Sigmoid colon (tissue), 7 donors: Measurements from ENCODE around the gene RPH3AL. TPM values are rescaled to one million over a fixed set of nuclear protein-coding genes. Genes with fewer than 3 reads are reported as not detected.

Source experiments
- DNase-seq: peaks from one replicate; pipeline ENCODE4 v3.0.0-alpha.2; 2019
- H3K27ac ChIP-seq, 4 donors: fragments of 200-600 bp; sonication (generic); one replicate each; pipeline ENCODE4 v1.5.1; 2016 to 2019; ENCODE audit warnings: mild to moderate bottlenecking in 1 of 4
- H3K27me3 ChIP-seq, 3 donors: fragments of 200-600 bp; sonication (generic); one replicate each; pipeline ENCODE4 v1.5.1; 2019; ENCODE audit warnings: mild to moderate bottlenecking in 1 of 3
- H3K36me3 ChIP-seq, 4 donors: fragments of 200-600 bp; sonication (generic); one replicate each; pipeline ENCODE4 v1.5.1; 2016 to 2019
- H3K4me1 ChIP-seq, 4 donors: fragments of 200-600 bp; sonication (generic); one replicate each; pipeline ENCODE4 v1.5.1; 2017 to 2019
- H3K4me3 ChIP-seq, 4 donors: fragments of 200-600 bp; sonication (generic); one replicate each; pipeline ENCODE4 v1.5.1; 2017 to 2019; ENCODE audit warnings: mild to moderate bottlenecking in 2 of 4, moderate library complexity in 1 of 4
- H3K9me3 ChIP-seq, 4 donors: fragments of 200-600 bp in 3 of 4; sonication (generic) in 3 of 4; one replicate each; pipeline versions ENCODE4 v1.5.1 to v1.6.1; 2013 to 2019
- EP300 ChIP-seq, 4 donors: sonication (generic); formaldehyde crosslinking; IDR thresholded peaks; one replicate each; pipeline ENCODE4 v1.6.1; 2017; ENCODE audit warnings: antibody characterized with exemption in 4 of 4
- POLR2A ChIP-seq, 2 donors: fragments of 450-650 bp; IDR thresholded peaks; one replicate each; pipeline ENCODE4 v1.6.1; 2016; ENCODE audit warnings: antibody characterized with exemption in 2 of 2, mild to moderate bottlenecking in 2 of 2, moderate library complexity in 2 of 2
- POLR2AphosphoS5 ChIP-seq, 4 donors: sonication (generic); formaldehyde crosslinking; IDR thresholded peaks; one replicate each; pipeline ENCODE4 v1.6.1; 2017; ENCODE audit warnings: antibody characterized with exemption in 4 of 4
- WGBS, 2 donors: extraction: QIAGEN DNeasy Blood & Tissue Kit; methylation state at CpG; one replicate each; pipeline ENCODE4 v1.1.7; 2013; 5-methylcytosine and 5-hydroxymethylcytosine counted together
- intact Hi-C: fragments of 100-400 bp; cut with DNase I; formaldehyde crosslinking; loops from one replicate; pipeline ENCODE4 v1.15.1; 2023
- polyA plus RNA-seq, 3 donors: library from polyadenylated mRNA; stranded (reverse); fragments of 200-250 nt; gene quantifications; one replicate each; pipeline ENCODE4 v1.2.3, GENCODE V29; 2013
- total RNA-seq, 4 donors: library from RNA; depleted of rRNA; stranded (reverse); fragments of >200 nt; gene quantifications; one replicate each; pipeline ENCODE4 v1.1.0, GENCODE V29; 2016
- TF ChIP-seq, protein P1 (sequence below), 4 experiments: fragments of 450-650 bp in 3 of 4; fragments of 200-600 bp in 1 of 4; IDR thresholded peaks; one replicate each; pipeline ENCODE4 v1.5.1; 2016 to 2019; ENCODE audit warnings: antibody characterized with exemption in 4 of 4, mild to moderate bottlenecking in 3 of 4, moderate library complexity in 2 of 4
- donor health status: healthy with polysubstance abuse.
- donor health status: Bipolar disorder and iron deficiency.
- donor health status: healthy.

RPH3AL gene
- total and polyA plus RNA-seq, 7 donors, result 1.8 to 23.1 (median 12.7) TPM

DNA sequence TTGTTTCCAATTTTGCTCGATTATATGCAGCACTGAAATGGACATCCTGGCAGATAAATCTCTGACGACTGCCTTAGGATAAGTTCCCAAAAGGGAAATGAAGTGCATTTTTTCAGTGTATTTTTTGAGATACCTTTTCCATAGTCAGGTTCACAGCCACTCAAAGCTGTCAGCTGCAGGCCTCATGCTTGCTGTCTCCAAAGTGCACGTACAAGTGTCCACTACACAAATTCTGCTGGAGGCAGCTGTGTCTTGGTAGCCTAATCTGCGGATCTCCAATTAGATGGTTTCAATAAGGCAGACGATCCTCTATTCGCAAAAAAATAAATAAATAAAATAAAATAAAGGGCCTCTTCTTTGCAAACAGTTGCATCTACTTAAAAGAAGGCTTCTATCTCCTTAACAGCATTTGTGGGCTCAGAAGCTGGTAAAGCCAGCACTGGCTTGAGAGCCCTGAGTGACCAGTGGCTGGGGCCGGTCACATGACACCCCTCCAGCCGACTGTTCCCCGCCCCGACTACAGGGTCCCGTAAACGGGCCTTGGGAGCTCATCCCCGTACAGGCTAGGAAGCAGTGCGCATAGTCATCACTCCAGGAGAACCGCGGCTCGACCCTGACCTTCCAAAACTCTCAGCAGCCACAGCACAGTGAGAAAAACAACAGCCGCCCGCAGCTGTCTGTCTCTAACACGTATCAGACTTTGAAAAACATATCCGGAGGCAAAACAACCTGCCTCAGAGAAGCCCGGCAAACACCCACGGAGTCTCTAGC, 18.8 kb downstream of the RPH3AL start:
- TF ChIP-seq, protein P1, sequence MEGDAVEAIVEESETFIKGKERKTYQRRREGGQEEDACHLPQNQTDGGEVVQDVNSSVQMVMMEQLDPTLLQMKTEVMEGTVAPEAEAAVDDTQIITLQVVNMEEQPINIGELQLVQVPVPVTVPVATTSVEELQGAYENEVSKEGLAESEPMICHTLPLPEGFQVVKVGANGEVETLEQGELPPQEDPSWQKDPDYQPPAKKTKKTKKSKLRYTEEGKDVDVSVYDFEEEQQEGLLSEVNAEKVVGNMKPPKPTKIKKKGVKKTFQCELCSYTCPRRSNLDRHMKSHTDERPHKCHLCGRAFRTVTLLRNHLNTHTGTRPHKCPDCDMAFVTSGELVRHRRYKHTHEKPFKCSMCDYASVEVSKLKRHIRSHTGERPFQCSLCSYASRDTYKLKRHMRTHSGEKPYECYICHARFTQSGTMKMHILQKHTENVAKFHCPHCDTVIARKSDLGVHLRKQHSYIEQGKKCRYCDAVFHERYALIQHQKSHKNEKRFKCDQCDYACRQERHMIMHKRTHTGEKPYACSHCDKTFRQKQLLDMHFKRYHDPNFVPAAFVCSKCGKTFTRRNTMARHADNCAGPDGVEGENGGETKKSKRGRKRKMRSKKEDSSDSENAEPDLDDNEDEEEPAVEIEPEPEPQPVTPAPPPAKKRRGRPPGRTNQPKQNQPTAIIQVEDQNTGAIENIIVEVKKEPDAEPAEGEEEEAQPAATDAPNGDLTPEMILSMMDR (IDR thresholded peaks at IDR 0.05), result no peak
- peak; percentile 38 to 85 (median 62) for TF ChIP-seq POLR2AphosphoS5 (IDR thresholded peaks at IDR 0.05)
- peak; percentile 10 to 38 for TF ChIP-seq POLR2A (IDR thresholded peaks at IDR 0.05)
- no peak for TF ChIP-seq EP300 (IDR thresholded peaks at IDR 0.05)
- H3K9me3 ChIP-seq, result no peaks in the 10 kb centered on the region
- peak; percentile 95 for DNase-seq
- peak overlapping the region; percentile 68 to 73 (median 70) for H3K27ac ChIP-seq
- intact Hi-C loops, result no loop called here
- H3K4me3 ChIP-seq, result peak overlapping the region in 3 of 4 donors; percentile 21 to 35 (median 34)
- WGBS, 2 donors, result 46 to 77% methylated on average over 23 of the region's 23 CpGs
- H3K27me3 ChIP-seq, result peaks cover 0 to 11% (median 0%) of the 10 kb centered on the region in 3 donors
- H3K36me3 ChIP-seq, result no peaks in the 10 kb centered on the region
- no peaks in the 10 kb centered on the region for H3K4me1 ChIP-seq

DNA sequence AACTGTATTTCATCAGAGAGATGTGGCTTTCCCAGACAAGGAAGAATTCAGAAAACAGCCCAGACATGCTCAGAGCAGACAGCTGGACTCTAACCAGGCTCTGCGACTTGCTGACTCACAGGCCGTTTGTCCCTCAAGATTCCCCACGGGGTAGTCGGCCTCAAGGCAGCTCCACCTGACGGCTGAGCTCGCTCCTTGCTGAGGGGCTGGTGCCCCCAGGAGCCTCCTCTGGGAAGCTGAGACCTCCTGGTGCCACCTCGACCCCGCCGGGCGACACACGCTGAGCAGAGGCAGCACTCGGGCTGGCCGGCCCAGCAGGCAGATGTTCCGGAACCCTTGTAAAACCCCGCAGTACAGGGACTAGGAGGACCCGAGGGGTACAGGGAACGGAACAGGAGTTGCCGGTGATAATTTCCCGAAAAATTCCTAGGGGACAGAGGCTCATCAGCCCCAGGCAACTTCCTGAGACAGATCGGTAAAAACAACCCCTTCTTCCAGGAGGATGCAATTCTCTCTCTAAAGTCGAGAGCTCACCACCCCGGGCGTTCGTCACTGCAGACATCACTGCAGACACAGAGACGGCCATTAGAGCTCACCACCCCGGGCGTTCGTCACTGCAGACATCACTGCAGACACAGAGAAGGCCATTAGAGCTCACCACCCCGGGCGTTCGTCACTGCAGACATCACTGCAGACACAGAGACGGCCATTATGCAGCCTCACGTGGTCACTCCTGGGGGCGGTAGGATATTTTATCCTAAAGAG, 19.9 kb downstream of the RPH3AL start:
- H3K9me3 ChIP-seq, result no peaks in the 10 kb centered on the region
- peaks cover 0 to 11% (median 0%) of the 10 kb centered on the region in 3 donors for H3K27me3 ChIP-seq
- peak overlapping the region; percentile 68 to 73 (median 70) for H3K27ac ChIP-seq
- H3K4me1 ChIP-seq, result no peaks in the 10 kb centered on the region
- WGBS, 2 donors, result 84 to 88% methylated on average over 34 of the region's 34 CpGs
- DNase-seq, result peak; percentile 79
- TF ChIP-seq POLR2AphosphoS5 (IDR thresholded peaks at IDR 0.05) (peak in 1 of 4 donors; percentile 11), EP300 (IDR thresholded peaks at IDR 0.05) (peak in 1 of 4 donors; percentile 31), POLR2A (IDR thresholded peaks at IDR 0.05) (no peak)
- TF ChIP-seq, protein P1 (IDR thresholded peaks at IDR 0.05), result no peak
- H3K4me3 ChIP-seq, result peak overlapping the region in 3 of 4 donors; percentile 20 to 35 (median 34)
- no peaks in the 10 kb centered on the region for H3K36me3 ChIP-seq
- intact Hi-C loops, result no loop called here

DNA sequence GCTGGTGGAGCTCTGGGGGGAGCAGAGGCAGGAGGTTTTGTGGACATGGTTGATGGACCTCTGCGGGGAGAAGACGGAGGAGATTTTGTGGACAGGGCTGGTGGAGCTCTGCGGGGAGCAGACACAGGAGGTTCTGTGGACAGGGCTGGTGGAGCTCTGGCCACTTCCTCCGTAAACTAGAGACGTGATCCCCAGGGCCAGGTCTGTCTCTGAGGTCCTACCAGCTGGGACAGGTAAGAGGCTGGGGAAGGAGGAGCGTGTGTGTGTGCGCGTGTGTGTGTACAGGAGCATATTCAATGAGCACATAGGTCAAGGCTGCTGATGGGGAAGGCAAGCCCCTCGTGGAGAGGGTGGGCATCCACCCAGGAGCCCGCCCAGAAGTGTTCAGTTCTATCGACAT, 20.6 kb downstream of the RPH3AL start:
- intact Hi-C loops, result no loop called here
- TF ChIP-seq POLR2A (IDR thresholded peaks at IDR 0.05), result no peak
- TF ChIP-seq, protein P1 (IDR thresholded peaks at IDR 0.05), result no peak
- no peak for TF ChIP-seq POLR2AphosphoS5 (IDR thresholded peaks at IDR 0.05)
- no peak for TF ChIP-seq EP300 (IDR thresholded peaks at IDR 0.05)
- Histone ChIP-seq H3K9me3 (no peaks in the 10 kb centered on the region), H3K27me3 (peaks cover 0 to 11% (median 0%) of the 10 kb centered on the region in 3 donors), H3K27ac (peak overlapping the region; percentile 68 to 73 (median 70)), H3K36me3 (no peaks in the 10 kb centered on the region), H3K4me1 (no peaks in the 10 kb centered on the region), H3K4me3 (peak overlapping the region in 3 of 4 donors; percentile 20 to 35 (median 34))
- 83 to 89% methylated on average over 11 of the region's 11 CpGs for WGBS, 2 donors
- peak; percentile 63 for DNase-seq

DNA sequence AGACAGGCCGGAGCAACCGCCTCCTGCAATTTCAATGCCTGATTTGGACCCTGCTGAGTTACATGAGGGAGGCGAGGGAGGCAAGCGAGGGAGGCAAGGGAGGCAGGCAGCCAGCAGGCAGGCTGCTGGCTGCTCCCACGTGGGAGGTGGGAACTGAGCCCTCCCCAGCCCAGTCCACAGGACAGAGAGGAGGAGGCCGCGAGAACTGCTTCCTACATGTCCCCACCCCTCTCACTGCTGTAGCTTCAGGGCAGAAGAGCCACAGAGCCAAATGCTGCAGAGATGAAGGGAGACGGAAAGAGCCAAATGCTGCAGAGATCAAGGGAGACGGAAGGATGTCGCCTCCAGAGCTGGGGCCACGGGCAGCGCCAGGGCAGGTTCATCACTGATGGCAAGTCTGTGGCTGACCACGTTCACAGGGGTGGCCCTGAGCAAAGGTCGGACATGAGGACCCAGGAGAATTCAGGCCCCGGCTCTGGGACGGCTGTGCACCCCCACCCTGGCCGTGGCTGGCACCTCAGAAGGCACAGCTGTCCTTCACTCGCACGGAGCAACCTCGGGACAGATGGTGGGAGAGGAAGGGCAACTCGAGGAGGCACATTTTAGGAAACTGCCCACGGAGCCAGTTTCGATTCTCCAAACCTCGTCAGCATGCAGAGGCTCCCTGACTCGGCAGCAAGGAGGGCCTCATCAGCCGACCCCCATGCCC, 21.5 kb downstream of the RPH3AL start:
- H3K4me3 ChIP-seq, result peak overlapping the region in 3 of 4 donors; percentile 20 to 35 (median 34)
- 68 to 74% methylated on average over 26 of the region's 26 CpGs for WGBS, 2 donors
- H3K36me3 ChIP-seq, result no peaks in the 10 kb centered on the region
- TF ChIP-seq POLR2AphosphoS5 (IDR thresholded peaks at IDR 0.05), result peak in 1 of 4 donors; percentile 49
- TF ChIP-seq, protein P1 (IDR thresholded peaks at IDR 0.05), result no peak
- TF ChIP-seq POLR2A (IDR thresholded peaks at IDR 0.05), result no peak
- peak overlapping the region; percentile 68 to 73 (median 70) for H3K27ac ChIP-seq
- peaks cover 0 to 5% (median 0%) of the 10 kb centered on the region in 3 donors for H3K27me3 ChIP-seq
- intact Hi-C loops, result no loop called here
- H3K4me1 ChIP-seq, result no peaks in the 10 kb centered on the region
- no peaks in the 10 kb centered on the region for H3K9me3 ChIP-seq
- peak; percentile 87 for DNase-seq
